Trophoblast cell (in vitro differentiated cells and primary cell): ENCODE data around the gene ETV2.

Experiments
- DNase-seq, 2 donors: peaks; one replicate each; pipeline ENCODE4 v3.0.0-alpha.2; 2016
- H2AFZ ChIP-seq: 2 replicates; pipeline ENCODE4 v1.6.1; 2013; ENCODE audit warnings: low read length, moderate library complexity, mild to moderate bottlenecking; ENCODE audit not compliant: insufficient read depth, poor library complexity
- H2AK5ac ChIP-seq: 2 replicates; pipeline ENCODE4 v1.6.1; 2013; ENCODE audit warnings: mild to moderate bottlenecking, low read length
- H2BK120ac ChIP-seq: 2 replicates; pipeline ENCODE4 v1.6.1; 2013; ENCODE audit warnings: low read length, mild to moderate bottlenecking, moderate library complexity; ENCODE audit not compliant: insufficient read depth, poor library complexity
- H2BK12ac ChIP-seq: 2 replicates; pipeline ENCODE4 v1.6.1; 2013; ENCODE audit warnings: mild to moderate bottlenecking, low read length, moderate library complexity
- H2BK5ac ChIP-seq: 2 replicates; pipeline ENCODE4 v1.6.1; 2013; ENCODE audit warnings: low read length, low read depth, moderate library complexity, mild to moderate bottlenecking; ENCODE audit not compliant: poor library complexity
- H3K14ac ChIP-seq: 2 replicates; pipeline ENCODE4 v1.6.1; 2013; ENCODE audit warnings: mild to moderate bottlenecking, low read length
- H3K18ac ChIP-seq: 2 replicates; pipeline ENCODE4 v1.6.1; 2013; ENCODE audit warnings: mild to moderate bottlenecking, low read length
- H3K23ac ChIP-seq: 2 replicates; pipeline ENCODE4 v1.6.1; 2013; ENCODE audit warnings: low read length
- H3K27ac ChIP-seq: 2 replicates; pipeline ENCODE4 v1.5.1; 2013; ENCODE audit warnings: low read depth, mild to moderate bottlenecking, inconsistent platforms, low read length, moderate library complexity
- H3K27me3 ChIP-seq: 2 replicates; pipeline ENCODE4 v1.6.1; 2013; ENCODE audit warnings: inconsistent platforms, mild to moderate bottlenecking, low read length, moderate library complexity; ENCODE audit not compliant: insufficient read depth
- H3K36me3 ChIP-seq, 2 experiments: 1 replicate in 1 of 2; 2 replicates in 1 of 2; pipeline ENCODE4 v1.6.1; 2013; ENCODE audit warnings: low read length in 2 of 2, mild to moderate bottlenecking in 2 of 2, moderate library complexity in 1 of 2; ENCODE audit not compliant: insufficient read depth in 2 of 2, control insufficient read depth in 1 of 2
- H3K4ac ChIP-seq: 2 replicates; pipeline ENCODE4 v1.6.1; 2013; ENCODE audit warnings: low read depth, mild to moderate bottlenecking, low read length, moderate library complexity
- H3K4me1 ChIP-seq, 2 experiments: 1 replicate in 1 of 2; 2 replicates in 1 of 2; pipeline ENCODE4 v1.6.1; 2013; ENCODE audit warnings: low read length in 2 of 2, mild to moderate bottlenecking in 2 of 2, moderate library complexity in 1 of 2; ENCODE audit not compliant: insufficient read depth in 2 of 2, control insufficient read depth in 1 of 2
- H3K4me2 ChIP-seq: 2 replicates; pipeline ENCODE4 v1.6.1; 2013; ENCODE audit warnings: inconsistent platforms, mild to moderate bottlenecking, low read length, moderate library complexity
- H3K4me3 ChIP-seq: 2 replicates; pipeline ENCODE4 v1.5.1; 2013; ENCODE audit warnings: mild to moderate bottlenecking, low read depth, low read length, inconsistent platforms
- H3K79me1 ChIP-seq: one replicate; pipeline ENCODE4 v1.6.1; 2013; ENCODE audit warnings: low read length
- H3K79me2 ChIP-seq: 2 replicates; pipeline ENCODE4 v1.6.1; 2013; ENCODE audit warnings: low read length, mild to moderate bottlenecking; ENCODE audit not compliant: control insufficient read depth, insufficient read depth, poor library complexity
- H3K9ac ChIP-seq: 2 replicates; pipeline ENCODE4 v1.6.1; 2013; ENCODE audit warnings: mild to moderate bottlenecking, low read length
- H3K9me3 ChIP-seq: 2 replicates; pipeline ENCODE4 v1.6.1; 2013; ENCODE audit warnings: low read depth, mild to moderate bottlenecking, control low read depth, inconsistent platforms, low read length; ENCODE audit not compliant: insufficient read depth
- H4K12ac ChIP-seq: 2 replicates; pipeline ENCODE4 v1.6.1; 2013; ENCODE audit warnings: low read depth, mild to moderate bottlenecking, low read length, moderate library complexity
- H4K8ac ChIP-seq: 2 replicates; pipeline ENCODE4 v1.6.1; 2013; ENCODE audit warnings: low read depth, mild to moderate bottlenecking, low read length, moderate library complexity
- H4K91ac ChIP-seq: one replicate; pipeline ENCODE4 v1.6.1; 2013; ENCODE audit warnings: low read depth, mild to moderate bottlenecking, low read length, moderate library complexity
- WGBS: extraction: QIAGEN DNeasy Blood & Tissue Kit; methylation state at CpG from one replicate; pipeline ENCODE4 v1.1.7; 2013; ENCODE audit warnings: missing lambda C conversion rate; ENCODE audit not compliant: insufficient read length, insufficient coverage; ENCODE audit errors: extremely low coverage; 5-methylcytosine and 5-hydroxymethylcytosine counted together

The ETV2 gene

GRCh38 chr19:35607661-35608060 lies 33.9 kb upstream of the ETV2 start:
- Histone ChIP-seq H3K79me1 (peaks cover under 1% of the 10 kb centered on the region), H2BK12ac (no peak overlapping the region), H3K9me3 (peaks cover 12% of the 10 kb centered on the region), H2BK5ac (no peak overlapping the region), H3K23ac (no peak overlapping the region), H3K4me1 (peaks cover 0 to 5% of the 10 kb centered on the region in 2 experiments), H3K4me3 (no peak overlapping the region), H3K4ac (no peak overlapping the region), H4K12ac (no peak overlapping the region), H3K18ac (no peak overlapping the region), H3K27ac (no peak overlapping the region), H3K4me2 (no peak overlapping the region), H3K9ac (no peak overlapping the region), H3K79me2 (no peaks in the 10 kb centered on the region), H3K36me3 (no peaks in the 10 kb centered on the region), H3K27me3 (no peaks in the 10 kb centered on the region), H2AFZ (no peak overlapping the region), H2BK120ac (no peak overlapping the region), H2AK5ac (no peak overlapping the region), H3K14ac (no peak overlapping the region), H4K8ac (no peak overlapping the region), H4K91ac (no peak overlapping the region)
- no peak for DNase-seq
- WGBS, result no CpG with 5 or more reads among the region's 3 CpGs

GRCh38 chr19:35608251-35608650 lies 33.3 kb upstream of the ETV2 start:
- peaks cover 4% of the 10 kb centered on the region for H3K79me1 ChIP-seq
- H3K79me2 ChIP-seq, result peaks cover 4% of the 10 kb centered on the region
- peaks cover 12% of the 10 kb centered on the region for H3K9me3 ChIP-seq
- H3K36me3 ChIP-seq, result no peaks in the 10 kb centered on the region
- H2AFZ ChIP-seq, result no peak overlapping the region
- H3K4me1 ChIP-seq, result peaks cover 2 to 9% of the 10 kb centered on the region in 2 experiments
- no peak overlapping the region for H3K4me3 ChIP-seq
- WGBS, result no CpG with 5 or more reads among the region's 2 CpGs
- no peak for DNase-seq
- no peak overlapping the region for H4K12ac ChIP-seq
- no peak overlapping the region for H3K9ac ChIP-seq
- H3K4me2 ChIP-seq, result no peak overlapping the region
- H2BK5ac ChIP-seq, result no peak overlapping the region
- no peak overlapping the region for H2AK5ac ChIP-seq
- H3K27me3 ChIP-seq, result no peaks in the 10 kb centered on the region
- no peak overlapping the region for H3K23ac ChIP-seq
- no peak overlapping the region for H3K18ac ChIP-seq
- no peak overlapping the region for H4K91ac ChIP-seq
- H3K14ac ChIP-seq, result no peak overlapping the region
- no peak overlapping the region for H2BK12ac ChIP-seq
- H3K4ac ChIP-seq, result no peak overlapping the region
- H2BK120ac ChIP-seq, result no peak overlapping the region
- H4K8ac ChIP-seq, result no peak overlapping the region
- no peak overlapping the region for H3K27ac ChIP-seq

GRCh38 chr19:35609851-35610353 lies 31.6 kb upstream of the ETV2 start:
- Histone ChIP-seq H2AFZ (no peak overlapping the region), H3K9me3 (peaks cover 12% of the 10 kb centered on the region), H3K4ac (no peak overlapping the region), H2AK5ac (no peak overlapping the region), H3K27me3 (no peaks in the 10 kb centered on the region), H3K9ac (no peak overlapping the region), H2BK5ac (no peak overlapping the region), H4K91ac (no peak overlapping the region), H3K4me2 (no peak overlapping the region), H3K79me2 (peaks cover 4% of the 10 kb centered on the region), H3K14ac (no peak overlapping the region), H4K12ac (no peak overlapping the region), H3K18ac (no peak overlapping the region), H3K27ac (no peak overlapping the region), H3K79me1 (peaks cover 4% of the 10 kb centered on the region), H4K8ac (no peak overlapping the region), H3K4me3 (no peak overlapping the region), H2BK120ac (no peak overlapping the region), H3K23ac (no peak overlapping the region), H3K4me1 (peaks cover 2 to 7% of the 10 kb centered on the region in 2 experiments), H2BK12ac (no peak overlapping the region), H3K36me3 (peaks cover 1 to 4% of the 10 kb centered on the region in 2 experiments)
- no peak for DNase-seq
- no CpG with 5 or more reads among the region's 6 CpGs for WGBS

GRCh38 chr19:35612224-35612558 lies 29.4 kb upstream of the ETV2 start:
- Histone ChIP-seq H2BK12ac (no peak overlapping the region), H3K23ac (no peak overlapping the region), H3K4me2 (peak overlapping the region; percentile 49), H2AFZ (no peak overlapping the region), H3K14ac (no peak overlapping the region), H3K79me2 (peaks cover 4% of the 10 kb centered on the region), H4K12ac (peak overlapping the region; percentile 41), H2AK5ac (no peak overlapping the region), H3K4ac (no peak overlapping the region), H3K79me1 (peaks cover 4% of the 10 kb centered on the region), H3K9me3 (peaks cover 11% of the 10 kb centered on the region), H4K8ac (peak overlapping the region; percentile 59), H3K4me1 (peaks cover 2 to 7% of the 10 kb centered on the region in 2 experiments), H3K9ac (no peak overlapping the region), H3K18ac (no peak overlapping the region), H3K36me3 (peaks cover 12 to 18% of the 10 kb centered on the region in 2 experiments), H4K91ac (no peak overlapping the region), H3K27me3 (no peaks in the 10 kb centered on the region), H3K4me3 (no peak overlapping the region), H2BK120ac (no peak overlapping the region), H2BK5ac (no peak overlapping the region), H3K27ac (no peak overlapping the region)
- no CpG with 5 or more reads among the region's 9 CpGs for WGBS
- DNase-seq, result no peak
